AG09309 (cell line): ENCODE results near the gene ZNF787.

ENCODE experiments used
- DNase-seq: peaks from one replicate; pipeline ENCODE4 v3.0.0-alpha.2; 2010; ENCODE audit warnings: low read depth
- H3K4me3 ChIP-seq: 2 replicates; pipeline ENCODE4 v1.5.1; 2011; ENCODE audit warnings: mild to moderate bottlenecking, low read depth, low read length, moderate library complexity; ENCODE audit not compliant: control insufficient read depth
- CTCF ChIP-seq: IDR thresholded peaks from 2 replicates; pipeline ENCODE4 v1.5.1; 2011; ENCODE audit warnings: mild to moderate bottlenecking, low read depth, low read length, inconsistent platforms; ENCODE audit not compliant: insufficient read depth, control insufficient read depth; ENCODE audit errors: missing control alignments

ZNF787 gene

DNA sequence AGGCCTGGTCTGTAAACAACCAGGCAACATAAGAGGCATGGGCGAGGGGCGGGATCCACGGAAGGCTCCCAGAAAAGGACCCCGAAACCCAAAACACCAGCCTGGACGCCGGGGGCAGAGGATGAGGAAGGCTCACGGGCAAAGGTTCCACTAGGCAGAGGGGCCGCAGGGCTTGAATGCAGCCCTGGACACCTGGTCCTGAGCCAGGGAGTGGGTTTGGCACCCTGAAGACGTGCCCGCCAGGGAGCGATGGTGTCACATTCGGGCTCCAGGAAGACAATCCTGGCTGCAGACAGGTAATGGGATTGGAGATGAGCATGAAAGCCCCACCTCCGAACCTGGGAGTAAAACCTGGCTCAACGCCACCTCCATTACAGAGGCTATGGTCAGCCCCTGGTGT, 31.8 kb downstream of the ZNF787 start:
- no peak overlapping the region for H3K4me3 ChIP-seq
- TF ChIP-seq CTCF: no peak
- no peak for DNase-seq

DNA sequence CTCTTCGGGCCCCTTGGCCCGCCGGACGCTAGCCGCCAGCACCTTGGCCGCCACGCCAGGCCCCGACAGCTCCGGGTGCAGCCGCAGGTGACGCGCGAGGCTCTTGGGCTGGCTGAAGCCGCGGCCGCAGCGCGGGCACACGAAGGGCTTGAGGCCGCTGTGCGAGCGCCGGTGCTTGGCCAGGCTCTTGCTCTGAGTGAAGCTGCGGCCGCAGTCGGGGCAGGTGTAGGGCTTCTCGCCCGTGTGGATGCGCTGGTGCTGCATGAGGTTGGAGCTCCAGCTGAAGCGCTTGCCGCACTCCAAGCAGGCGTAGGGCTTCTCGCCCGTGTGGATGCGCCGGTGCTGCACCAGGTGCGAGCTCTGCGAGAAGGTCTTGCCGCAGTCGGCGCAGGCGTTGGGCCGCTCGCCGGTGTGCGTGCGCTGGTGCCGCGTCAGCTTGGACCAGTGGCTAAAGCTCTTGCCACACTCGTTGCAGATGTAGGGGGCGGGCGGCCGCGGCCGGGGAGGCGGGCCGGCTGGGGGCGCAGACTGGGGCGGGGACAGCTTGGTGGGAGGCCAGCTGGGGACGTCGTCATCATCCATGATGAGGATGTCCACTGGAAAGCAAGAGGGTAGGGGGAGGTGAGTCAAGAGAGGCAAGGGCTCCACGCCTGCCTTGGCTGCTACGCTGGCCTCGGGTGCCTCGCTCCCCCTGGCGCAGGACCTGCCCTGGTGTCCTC, 32.4 kb downstream of the ZNF787 start:
- H3K4me3 ChIP-seq: no peak overlapping the region
- no peak for TF ChIP-seq CTCF
- no peak for DNase-seq

DNA sequence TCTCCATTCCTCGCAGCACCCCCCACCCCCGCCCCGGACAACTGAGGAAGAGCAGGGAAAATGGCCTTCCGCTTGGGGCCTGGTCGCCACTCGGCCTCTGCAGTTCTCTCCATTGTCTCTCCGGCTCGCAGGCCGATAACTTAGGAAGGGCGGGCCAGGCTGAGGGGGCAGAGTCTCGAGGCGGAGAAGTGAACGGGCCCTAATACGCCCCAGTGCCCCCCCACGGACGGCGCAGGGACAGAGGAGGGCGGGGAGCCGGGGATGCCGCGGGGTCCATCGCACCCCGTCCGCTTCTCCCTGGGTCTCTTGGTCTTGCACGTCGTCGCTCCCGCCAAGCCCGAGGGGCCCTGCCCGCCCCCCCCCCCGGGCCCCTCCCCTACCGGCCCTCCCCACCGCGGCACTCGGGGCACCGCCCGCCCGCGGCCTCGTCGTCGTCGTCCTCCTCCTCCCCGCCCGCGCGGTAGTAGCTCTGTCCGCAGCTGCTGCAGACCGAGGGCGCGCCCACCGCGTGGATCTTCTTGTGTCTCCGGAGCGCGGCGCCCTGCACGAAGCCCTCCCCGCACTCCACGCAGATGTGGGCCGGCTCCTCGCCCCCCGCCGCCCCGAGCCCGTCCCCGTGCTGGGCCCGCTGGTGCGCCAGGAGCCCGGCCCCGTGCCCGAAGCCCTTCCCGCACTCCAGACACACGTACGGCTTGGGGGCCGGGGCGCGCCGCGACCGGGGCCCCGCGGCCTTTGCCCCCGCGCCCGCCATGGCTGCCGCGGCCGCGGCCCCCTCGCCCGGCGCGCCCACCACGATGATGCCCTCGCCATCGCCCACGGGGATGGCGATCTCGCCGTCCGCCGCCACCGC, 33.2 kb downstream of the ZNF787 start:
- no peak overlapping the region for H3K4me3 ChIP-seq
- TF ChIP-seq CTCF: no peak
- no peak for DNase-seq

- no peak for TF ChIP-seq CTCF
Observed at GRCh38 chr19:56086671-56087430, 34.2 kb downstream of the ZNF787 start.

DNA sequence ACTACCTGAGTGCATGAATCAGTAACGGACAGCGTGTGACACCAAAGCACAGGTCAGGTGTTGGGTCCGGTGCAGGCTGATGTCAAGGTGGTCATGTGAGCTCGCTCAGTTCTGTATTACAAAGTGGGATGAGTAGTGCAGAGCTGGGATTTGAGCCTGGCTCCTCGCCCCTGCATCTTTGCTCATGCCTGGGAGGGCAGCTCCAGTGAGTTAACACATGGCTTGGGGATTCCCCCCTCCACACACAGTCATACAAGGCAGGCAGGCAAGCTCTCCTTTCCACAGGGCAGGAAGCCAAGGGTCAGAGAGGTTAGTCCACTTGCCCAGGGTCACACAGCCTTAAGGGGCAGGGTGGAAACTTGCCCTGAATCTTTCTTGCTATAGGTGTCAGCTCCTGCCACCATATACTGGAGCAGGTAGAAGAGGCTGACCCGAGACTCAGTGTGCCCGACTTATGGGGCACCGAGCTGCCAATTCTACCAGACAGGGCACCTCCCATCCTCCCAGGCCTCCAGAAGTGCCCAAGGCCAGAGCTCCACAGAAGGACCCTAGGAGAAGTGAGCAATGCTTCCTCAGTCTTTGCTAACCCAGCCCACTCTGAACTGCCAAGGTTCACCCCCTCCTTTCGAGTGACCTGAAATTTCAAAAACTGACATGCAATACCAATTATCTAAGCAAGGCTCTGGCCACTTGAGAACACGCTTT, 35.4 kb downstream of the ZNF787 start:
- no peak for TF ChIP-seq CTCF
- no peak for DNase-seq
- no peak overlapping the region for H3K4me3 ChIP-seq

More at GRCh38 chr19:56086671-56087430, 34.2 kb downstream of the ZNF787 start:
- no peak overlapping the region for H3K4me3 ChIP-seq
- no peak for DNase-seq
